Stimulated activated CD8-positive, alpha-beta memory T cell treated with anti-CD3 and anti-CD28 coated beads, Interleukin-7, amount 100 ng/mL, for 4 hours (primary cell): ENCODE data around the gene PREP.
"Not testable (repeated sequence)": the region's sequence is repeated elsewhere in the genome, so short reads cannot be mapped to it uniquely, and the experiment has no call there.

Experiments used
- DNase-seq, 2 donors: peaks; one replicate each; pipeline ENCODE4 v3.0.0-alpha.2; 2020; ENCODE audit warnings: low read depth in 2 of 2

Gene PREP

DNA sequence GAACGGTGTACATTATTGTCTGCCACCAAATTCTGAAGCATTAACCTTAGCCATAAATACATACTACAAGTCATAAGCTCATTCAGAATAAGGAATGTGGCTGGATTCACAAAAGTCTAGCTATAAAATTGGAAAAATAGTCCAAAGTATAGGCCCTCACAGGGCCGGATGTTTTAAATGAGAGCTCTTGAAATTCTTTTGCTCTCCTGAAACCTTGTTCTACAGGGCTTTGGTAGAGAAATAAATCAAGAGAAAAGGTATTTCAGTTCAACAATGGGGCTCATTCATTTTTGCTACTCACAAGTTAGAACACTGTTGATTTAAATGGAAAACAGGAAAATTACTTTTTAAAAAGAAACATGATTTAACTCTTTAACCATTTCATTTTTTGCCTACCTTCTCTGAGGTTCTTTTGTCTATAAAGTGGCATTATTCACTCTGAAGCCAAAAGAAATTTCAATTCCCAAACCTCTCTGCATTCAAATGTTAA, 58.0 kb downstream of the PREP start:
- DNase-seq = no peak

DNA sequence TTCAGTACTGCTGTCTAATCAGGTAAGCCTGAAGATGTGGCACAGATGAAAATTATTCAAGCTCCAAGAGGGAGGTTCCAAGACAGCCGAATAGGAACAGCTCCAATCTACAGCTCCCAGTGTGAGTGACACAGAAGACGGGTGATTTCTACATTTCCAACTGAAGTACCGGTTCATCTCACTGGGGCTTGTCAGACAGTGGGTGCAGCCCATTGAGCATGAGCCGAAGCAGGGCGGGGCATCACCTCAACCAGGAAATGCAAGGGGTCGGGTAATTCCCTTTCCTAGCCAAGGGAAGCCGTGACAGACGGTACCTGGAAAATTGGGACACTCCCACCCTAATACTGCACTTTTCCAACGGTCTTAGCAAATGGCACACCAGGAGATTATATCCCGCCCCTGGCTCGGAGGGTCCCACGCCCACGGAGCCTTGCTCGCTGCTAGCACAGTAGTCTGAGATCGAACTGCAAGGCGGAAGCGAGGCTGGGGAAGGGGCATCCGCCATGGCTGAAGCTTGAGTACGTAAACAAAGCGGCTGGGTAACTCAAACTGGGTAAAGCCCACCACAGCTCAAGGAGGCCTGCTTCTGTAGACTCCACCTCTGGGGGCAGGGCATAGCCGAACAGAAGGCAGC, 64.4 kb downstream of the PREP start:
- DNase-seq = not testable (repeated sequence)

GRCh38 chr6:105336986-105337385, 65.9 kb downstream of the PREP start:
- no peak for DNase-seq

- no peak for DNase-seq
Observed at GRCh38 chr6:105332576-105332975, 70.3 kb downstream of the PREP start.

DNA sequence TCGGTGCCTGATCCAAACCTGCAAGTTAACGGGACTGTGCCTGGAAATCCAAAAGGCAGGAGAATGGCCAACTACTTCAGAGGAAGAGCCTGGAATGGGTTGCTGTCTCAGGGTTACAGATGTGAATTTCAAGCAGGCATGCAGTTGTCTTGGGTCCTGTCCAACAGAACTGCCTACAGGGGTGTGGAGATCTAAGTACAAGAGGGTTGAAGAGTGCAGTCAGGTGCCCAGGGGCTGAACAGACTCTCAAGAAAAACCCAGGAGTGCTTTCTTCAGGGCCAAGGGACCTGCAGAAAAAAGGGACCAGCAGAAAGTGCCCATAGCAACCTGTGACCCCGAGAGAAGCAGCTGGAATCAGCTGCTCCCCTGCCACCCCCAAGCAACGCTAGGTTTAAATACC, 71.0 kb downstream of the PREP start:
- DNase-seq = no peak

DNA sequence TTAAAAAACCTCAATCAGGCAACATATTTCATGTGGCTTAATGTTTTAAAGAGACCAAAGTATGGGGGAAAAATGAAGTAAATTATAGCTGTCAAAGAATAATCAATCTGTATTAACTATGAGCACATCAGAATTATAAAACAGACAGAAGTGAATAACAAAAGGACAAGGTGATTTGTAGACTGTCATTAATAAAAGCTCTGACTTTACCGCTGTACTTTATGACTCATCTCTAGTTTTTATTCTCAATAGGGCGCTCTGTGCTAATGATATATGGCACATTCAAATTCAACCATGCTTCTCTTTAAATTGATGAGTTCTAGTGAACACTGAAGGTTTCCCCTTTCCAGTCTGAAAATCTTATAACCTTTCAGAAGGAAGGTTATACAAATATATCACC, 72.0 kb downstream of the PREP start:
- no peak for DNase-seq

GRCh38 chr6:105330364-105330763, 72.5 kb downstream of the PREP start:
- DNase-seq = no peak

- DNase-seq = no peak
Observed at GRCh38 chr6:105326833-105327770, 75.8 kb downstream of the PREP start.

DNA sequence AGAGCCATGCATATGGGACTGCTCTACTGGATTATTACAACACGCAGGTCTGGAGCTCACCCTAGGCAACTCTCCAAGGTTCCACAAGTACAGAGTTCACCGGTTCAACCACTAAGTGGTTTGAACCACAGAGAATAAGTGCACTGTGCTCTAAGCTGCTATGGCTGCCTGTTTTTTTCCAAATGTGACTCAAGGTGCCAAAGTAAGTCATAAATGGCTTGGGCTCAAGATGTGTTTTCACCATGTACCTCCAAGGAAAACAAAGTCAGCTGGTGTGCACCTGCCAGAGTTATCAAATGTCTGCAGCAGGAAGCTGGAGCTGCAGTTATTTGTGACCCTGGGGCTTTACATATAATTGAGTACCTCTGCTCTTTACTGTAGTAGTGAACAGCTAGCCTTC, 76.7 kb downstream of the PREP start:
- DNase-seq = no peak

GRCh38 chr6:105324386-105324950, 78.4 kb downstream of the PREP start:
- no peak for DNase-seq

GRCh38 chr6:105322499-105323225, 80.2 kb downstream of the PREP start:
- no peak for DNase-seq

DNA sequence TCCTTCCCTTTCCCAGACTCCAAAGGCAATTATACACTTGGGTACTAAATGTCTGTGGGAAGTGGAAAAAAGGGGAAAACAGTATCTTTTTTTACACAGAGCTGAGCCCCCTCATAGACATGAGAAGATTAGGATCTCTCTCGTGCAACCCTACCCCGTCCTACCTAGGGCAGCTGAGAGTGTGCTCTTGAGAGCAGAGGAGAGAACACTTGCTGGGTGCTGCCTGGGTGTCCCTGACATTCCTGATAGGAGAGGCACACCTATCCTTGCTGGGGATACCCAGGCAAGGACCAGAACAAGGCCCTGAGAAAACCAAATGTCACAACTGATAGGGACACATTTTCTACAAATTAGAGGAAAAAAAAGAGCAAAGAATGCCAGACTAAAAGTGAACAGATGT, 81.2 kb downstream of the PREP start:
- DNase-seq = no peak

- DNase-seq = no peak
Observed at GRCh38 chr6:105321207-105321606, 81.7 kb downstream of the PREP start.

DNA sequence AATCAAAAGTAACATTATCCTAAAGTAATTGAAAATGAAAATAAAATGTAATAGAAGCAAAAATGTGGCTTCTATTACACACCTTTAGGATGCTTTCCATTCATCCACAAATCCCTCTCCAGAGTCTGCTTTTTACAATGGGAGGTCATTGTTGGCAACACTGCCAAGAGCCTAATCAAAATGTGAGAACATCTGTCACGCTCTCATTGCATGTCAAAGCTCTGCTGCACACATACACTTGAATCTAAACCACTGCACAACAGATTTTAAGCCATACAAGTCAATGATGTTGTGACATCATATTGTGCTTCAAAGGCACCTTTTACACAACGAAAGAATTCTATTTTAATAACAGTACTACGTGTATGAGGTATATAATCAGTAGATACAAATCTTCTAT, 82.1 kb downstream of the PREP start:
- no peak for DNase-seq

DNA sequence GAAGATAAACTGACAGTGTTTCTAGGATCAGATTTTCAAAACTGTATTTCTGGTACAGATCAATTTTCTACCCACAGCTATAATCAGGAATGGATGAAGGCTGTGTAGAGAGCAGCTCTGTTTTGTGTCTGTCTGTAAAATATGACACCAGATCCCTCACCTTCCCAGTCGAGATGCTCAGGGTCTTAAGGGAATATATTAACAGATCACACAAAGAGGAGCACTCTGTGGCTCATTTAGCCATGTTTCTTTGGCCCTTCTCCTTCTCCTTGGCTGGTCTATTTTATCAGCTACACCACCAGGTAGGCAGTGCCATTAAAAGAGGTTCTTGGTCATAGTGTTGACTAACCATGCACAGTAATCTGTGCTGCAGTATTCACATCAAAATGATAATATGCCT, 82.6 kb downstream of the PREP start:
- DNase-seq = no peak

GRCh38 chr6:105319331-105319730, 83.6 kb downstream of the PREP start:
- no peak for DNase-seq

- no peak for DNase-seq
Observed at GRCh38 chr6:105318660-105319059, 84.2 kb downstream of the PREP start.

GRCh38 chr6:105317607-105318533, 85.0 kb downstream of the PREP start:
- no peak for DNase-seq

- no peak for DNase-seq
Observed at GRCh38 chr6:105313211-105313610, 89.7 kb downstream of the PREP start.

DNA sequence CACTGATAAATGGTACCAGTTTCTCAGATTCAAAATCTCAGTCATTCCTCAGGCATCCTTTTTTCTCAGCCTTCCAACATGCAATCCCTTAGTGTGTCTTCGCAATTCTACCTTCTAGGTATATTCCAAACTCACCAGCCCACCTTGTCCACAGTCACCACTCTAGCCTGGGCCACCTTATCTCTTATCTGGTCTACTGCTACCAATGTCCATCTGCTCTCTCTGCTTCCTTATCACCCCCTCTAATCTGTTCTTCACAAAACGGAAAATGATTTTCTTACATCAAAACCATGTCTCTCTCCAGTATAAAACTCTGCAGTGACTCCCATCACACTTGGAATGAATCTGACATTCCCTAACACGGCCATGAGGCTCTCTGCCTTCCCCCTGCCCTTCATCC, 91.9 kb downstream of the PREP start:
- DNase-seq = no peak

GRCh38 chr6:105310371-105310770, 92.5 kb downstream of the PREP start:
- DNase-seq = no peak
